ENCODE data around the gene C1orf50. TPM values are rescaled to one million over a fixed set of nuclear protein-coding genes. Genes with fewer than 3 reads are reported as not detected.

The C1orf50 gene
- total RNA-seq, 1 donor: 5.2 TPM

DNA sequence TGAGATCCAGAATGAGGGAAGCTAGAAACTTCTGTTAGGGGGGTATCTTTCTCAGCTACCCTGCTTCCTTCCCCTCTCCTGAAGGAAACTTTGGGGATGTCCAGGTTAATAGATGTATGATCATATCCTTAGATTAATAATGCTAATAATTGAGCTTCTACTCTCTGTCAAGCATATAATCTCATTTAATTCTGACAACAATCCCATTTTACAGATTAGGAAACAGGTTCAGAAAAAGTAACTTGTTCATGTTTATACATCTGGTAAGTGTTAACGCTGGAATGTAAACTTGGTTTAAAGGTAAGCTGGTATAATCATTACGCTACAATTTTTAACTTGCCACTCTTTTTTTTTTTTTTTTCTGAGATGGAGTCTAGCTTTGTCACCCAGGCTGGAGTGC is 16.0 kb downstream of the C1orf50 start:
- TF ChIP-seq, protein P1, sequence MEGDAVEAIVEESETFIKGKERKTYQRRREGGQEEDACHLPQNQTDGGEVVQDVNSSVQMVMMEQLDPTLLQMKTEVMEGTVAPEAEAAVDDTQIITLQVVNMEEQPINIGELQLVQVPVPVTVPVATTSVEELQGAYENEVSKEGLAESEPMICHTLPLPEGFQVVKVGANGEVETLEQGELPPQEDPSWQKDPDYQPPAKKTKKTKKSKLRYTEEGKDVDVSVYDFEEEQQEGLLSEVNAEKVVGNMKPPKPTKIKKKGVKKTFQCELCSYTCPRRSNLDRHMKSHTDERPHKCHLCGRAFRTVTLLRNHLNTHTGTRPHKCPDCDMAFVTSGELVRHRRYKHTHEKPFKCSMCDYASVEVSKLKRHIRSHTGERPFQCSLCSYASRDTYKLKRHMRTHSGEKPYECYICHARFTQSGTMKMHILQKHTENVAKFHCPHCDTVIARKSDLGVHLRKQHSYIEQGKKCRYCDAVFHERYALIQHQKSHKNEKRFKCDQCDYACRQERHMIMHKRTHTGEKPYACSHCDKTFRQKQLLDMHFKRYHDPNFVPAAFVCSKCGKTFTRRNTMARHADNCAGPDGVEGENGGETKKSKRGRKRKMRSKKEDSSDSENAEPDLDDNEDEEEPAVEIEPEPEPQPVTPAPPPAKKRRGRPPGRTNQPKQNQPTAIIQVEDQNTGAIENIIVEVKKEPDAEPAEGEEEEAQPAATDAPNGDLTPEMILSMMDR (IDR thresholded peaks at IDR 0.05; ENCODE audit: insufficient read depth, low read depth, low read length): no peak
- H3K4me3 ChIP-seq (ENCODE audit: low read depth, low read length): no peak overlapping the region
- DNase-seq (ENCODE audit: low read depth): no peak

DNA sequence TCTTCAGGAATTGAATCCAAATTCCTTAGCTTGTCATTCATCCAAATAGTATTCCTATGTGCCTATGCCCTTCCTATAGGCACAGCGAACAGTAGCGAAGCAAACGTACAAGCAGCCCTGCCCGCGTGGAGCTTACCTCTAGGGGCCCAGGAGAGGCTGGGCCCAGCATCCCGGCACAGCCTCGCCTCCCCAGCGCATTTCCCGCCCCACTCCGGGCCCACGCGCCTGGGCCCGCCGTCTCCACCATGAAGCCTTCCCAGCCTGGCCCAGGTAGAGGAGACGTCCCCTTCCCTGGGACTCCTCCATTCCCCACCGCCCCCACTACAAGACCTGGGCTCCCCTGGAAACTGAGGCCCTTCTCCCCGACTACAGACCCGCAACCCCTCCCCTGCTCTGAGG is 17.5 kb downstream of the C1orf50 start:
- H3K4me3 ChIP-seq (ENCODE audit: low read depth, low read length): no peak overlapping the region
- no peak for DNase-seq (ENCODE audit: low read depth)
- TF ChIP-seq, protein P1 (IDR thresholded peaks at IDR 0.05; ENCODE audit: insufficient read depth, low read depth, low read length): no peak

DNA sequence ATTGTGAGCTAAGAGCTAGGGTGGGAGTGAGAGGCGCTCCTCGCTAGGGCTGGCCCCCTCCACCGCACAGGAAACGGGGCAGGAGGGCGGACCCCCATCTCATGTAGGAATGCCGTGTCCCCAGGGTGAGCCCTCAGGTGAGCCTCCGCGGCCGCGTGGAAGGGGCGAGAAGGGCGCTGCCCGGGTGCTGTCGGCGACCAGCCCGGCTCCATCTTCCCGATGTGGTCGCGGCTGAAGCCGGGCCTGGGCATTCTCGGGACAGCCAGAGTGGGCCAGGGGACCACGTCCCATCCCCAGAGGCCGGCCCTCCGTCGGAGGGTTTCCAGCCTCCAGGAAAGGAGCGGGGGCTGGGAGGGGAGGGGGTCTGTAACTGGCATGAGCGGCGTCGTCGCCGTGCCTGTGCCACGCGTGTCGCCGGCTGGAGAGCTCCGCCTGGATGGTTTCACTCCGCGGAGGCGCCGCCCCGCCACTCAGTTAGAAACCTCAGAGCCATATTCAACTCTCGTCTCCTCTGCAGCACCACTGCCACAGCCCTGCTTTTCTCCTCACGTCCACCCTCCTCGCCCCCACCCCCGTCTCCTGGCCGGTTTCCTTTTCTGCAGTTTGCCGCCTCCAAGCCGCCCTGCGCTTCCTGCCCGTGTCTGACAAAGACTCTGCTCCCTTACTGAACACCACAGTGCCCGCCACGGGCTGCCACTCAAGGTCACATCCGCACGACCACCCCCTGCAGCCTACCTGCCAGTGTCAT is 18.1 kb downstream of the C1orf50 start, which contains the start of gene TMEM269:
Gene TMEM269, plus strand, starts transcription at position 46 of the 748 bp plus-strand sequence. CDS start 4,903 bp downstream, outside the sequence.
- peak within 1 kb of the TSS; percentile 48 for H3K4me3 ChIP-seq (ENCODE audit: low read depth, low read length)
- DNase-seq (ENCODE audit: low read depth): peak; percentile 11
- TF ChIP-seq, protein P1 (IDR thresholded peaks at IDR 0.05; ENCODE audit: insufficient read depth, low read depth, low read length): no peak

DNA sequence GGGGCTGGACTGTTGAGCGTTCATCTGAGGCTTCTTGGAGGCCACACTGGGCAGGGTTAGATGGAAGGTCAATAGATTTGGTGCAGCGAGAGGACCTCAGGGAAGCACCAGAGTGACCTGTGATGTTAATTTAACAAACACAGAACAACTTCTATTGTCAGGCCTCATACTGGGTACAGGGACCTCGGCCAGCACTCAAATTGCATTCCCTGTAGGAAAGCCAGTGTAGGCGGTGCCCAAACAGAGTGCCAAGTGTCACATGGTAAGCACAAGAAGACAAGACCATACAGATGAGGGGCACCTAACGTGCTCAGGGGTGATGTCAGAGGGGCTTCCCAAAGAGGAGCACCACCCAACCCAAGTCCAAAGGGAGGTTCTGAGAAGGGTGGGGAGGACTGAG is 19.0 kb downstream of the C1orf50 start:
- TF ChIP-seq, protein P1 (IDR thresholded peaks at IDR 0.05; ENCODE audit: insufficient read depth, low read depth, low read length): no peak
- H3K4me3 ChIP-seq (ENCODE audit: low read depth, low read length): no peak overlapping the region
- no peak for DNase-seq (ENCODE audit: low read depth)

DNA sequence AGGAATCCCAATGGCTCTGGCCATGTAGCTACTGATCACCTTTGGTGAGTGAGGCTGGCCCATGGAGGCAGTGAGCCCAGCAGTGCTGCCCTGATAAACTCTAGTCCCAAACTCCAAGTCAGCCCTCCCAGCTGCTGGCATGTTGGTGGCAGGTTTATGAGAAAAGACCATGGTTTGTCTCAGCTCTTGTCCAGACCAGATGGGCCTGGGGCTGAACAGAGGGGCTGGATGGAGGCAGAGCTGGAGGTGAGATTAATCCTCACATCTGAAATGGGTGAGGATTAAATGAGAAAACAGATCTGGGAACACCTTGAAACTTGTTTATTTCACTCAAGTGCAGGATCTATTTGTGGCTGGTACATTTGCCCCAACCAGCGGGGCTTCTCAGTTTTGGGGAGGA is 21.0 kb downstream of the C1orf50 start:
- no peak overlapping the region for H3K4me3 ChIP-seq (ENCODE audit: low read depth, low read length)
- TF ChIP-seq, protein P1 (IDR thresholded peaks at IDR 0.05; ENCODE audit: insufficient read depth, low read depth, low read length): no peak
- DNase-seq (ENCODE audit: low read depth): no peak

DNA sequence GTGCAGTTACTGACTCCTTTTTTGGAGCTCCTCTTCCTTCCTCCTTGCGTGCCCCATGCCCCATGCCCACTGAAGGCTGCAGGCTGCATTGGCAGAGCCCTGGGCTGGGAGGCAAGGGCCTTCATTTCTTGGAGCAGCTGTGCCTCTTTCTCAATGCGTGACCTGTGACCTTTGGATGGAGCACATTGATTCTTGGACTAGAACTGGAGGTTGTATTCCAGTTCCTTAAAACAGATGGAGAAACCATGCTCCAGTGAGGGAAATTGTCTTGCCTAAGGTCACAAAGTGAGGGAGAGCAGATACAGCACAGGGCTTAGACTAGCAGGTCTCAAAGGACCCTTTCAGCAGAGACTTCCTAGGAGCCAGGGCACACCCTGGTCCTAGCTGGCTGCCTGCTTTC is 26.8 kb downstream of the C1orf50 start:
- no peak overlapping the region for H3K4me3 ChIP-seq (ENCODE audit: low read depth, low read length)
- DNase-seq (ENCODE audit: low read depth): peak; percentile 15
- TF ChIP-seq, protein P1 (IDR thresholded peaks at IDR 0.05; ENCODE audit: insufficient read depth, low read depth, low read length): no peak

Data from fibroblast of villous mesenchyme (primary cell).